Esophagus muscularis mucosa (tissue), 4 donors: ENCODE measurements around the gene PTCRA. TPM values are rescaled to one million over a fixed set of nuclear protein-coding genes. Genes with fewer than 3 reads are reported as not detected.

Experiments used
- DNase-seq: peaks from one replicate; pipeline ENCODE4 v3.0.0-alpha.2; 2017; ENCODE audit errors: extremely low spot score
- H3K27ac ChIP-seq, 4 donors: fragments of 200-600 bp; sonication (generic); replicated peaks in 1 of 4; 1 replicate in 3 of 4; 2 replicates in 1 of 4; pipeline ENCODE4 v1.5.1; 2016 to 2019; ENCODE audit warnings: mild to moderate bottlenecking in 1 of 4
- H3K27me3 ChIP-seq, 4 donors: fragments of 200-600 bp; sonication (generic); one replicate each; pipeline versions ENCODE4 v1.5.1 to v1.6.0; 2016 to 2019
- H3K36me3 ChIP-seq, 4 donors: fragments of 200-600 bp; sonication (generic); one replicate each; pipeline ENCODE4 v1.5.1; 2016 to 2019
- H3K4me1 ChIP-seq, 4 donors: fragments of 200-600 bp; sonication (generic); one replicate each; pipeline ENCODE4 v1.5.1; 2016 to 2019
- H3K4me3 ChIP-seq, 4 donors: fragments of 200-600 bp; sonication (generic); 1 replicate in 2 of 4; 2 replicates in 2 of 4; pipeline ENCODE4 v1.5.1; 2016 to 2019; ENCODE audit warnings: mild to moderate bottlenecking in 4 of 4, moderate library complexity in 1 of 4
- H3K9me3 ChIP-seq, 4 donors: fragments of 200-600 bp; sonication (generic); 1 replicate in 3 of 4; 2 replicates in 1 of 4; pipeline ENCODE4 v1.5.1; 2016 to 2019
- CTCF ChIP-seq, 3 experiments: fragments of 200-600 bp in 2 of 3; fragments of 450-650 bp in 1 of 3; sonication (generic) in 2 of 3; IDR thresholded peaks; one replicate each; pipeline ENCODE4 v1.5.1; 2017 to 2019; ENCODE audit warnings: antibody characterized with exemption in 3 of 3, mild to moderate bottlenecking in 2 of 3, moderate library complexity in 1 of 3
- EP300 ChIP-seq: sonication (generic); formaldehyde crosslinking; IDR thresholded peaks from one replicate; pipeline ENCODE4 v1.6.1; 2017; ENCODE audit warnings: antibody characterized with exemption
- POLR2A ChIP-seq: fragments of 450-650 bp; IDR thresholded peaks from one replicate; pipeline ENCODE4 v1.6.1; 2017; ENCODE audit warnings: antibody characterized with exemption, moderate library complexity, mild to moderate bottlenecking, low read depth
- POLR2AphosphoS5 ChIP-seq, 2 donors: sonication (generic); formaldehyde crosslinking; IDR thresholded peaks; one replicate each; pipeline ENCODE4 v1.6.1; 2017; ENCODE audit warnings: antibody characterized with exemption in 2 of 2
- WGBS: methylation state at CpG from one replicate; pipeline ENCODE4 v1.1.5; 2018; 5-methylcytosine and 5-hydroxymethylcytosine counted together
- intact Hi-C: fragments of 100-400 bp; cut with DNase I; formaldehyde crosslinking; loops from one replicate; pipeline ENCODE4 v1.15.1; 2023
- total RNA-seq, 4 donors: library from RNA; depleted of rRNA; stranded (reverse); fragments of >200 nt; gene quantifications; one replicate each; pipeline versions ENCODE4 v1.1.0 to v1.2.1, GENCODE V29; 2016

The PTCRA gene
- total RNA-seq, 4 donors from 2014 or later = 0.50 TPM; not detected in 3

GRCh38 chr6:42958125-42958524 lies 42.3 kb downstream of the PTCRA start:
- Histone ChIP-seq H3K9me3 (no peaks in the 10 kb centered on the region), H3K27ac (no peak overlapping the region)
- 87% methylated on average over 8 of the region's 8 CpGs for WGBS

GRCh38 chr6:42959917-42960242 lies 44.0 kb downstream of the PTCRA start:
- WGBS = 50% methylated on average over 13 of the region's 13 CpGs
- no peak overlapping the region for H3K27ac ChIP-seq
- TF ChIP-seq POLR2A (no peak), EP300 (no peak), CTCF (IDR thresholded peaks at IDR 0.05) (no peak), POLR2AphosphoS5 (IDR thresholded peaks at IDR 0.05) (no peak)
- DNase-seq = no peak
- intact Hi-C loops = no loop called here
- H3K4me1 ChIP-seq = peaks cover 9 to 22% (median 20%) of the 10 kb centered on the region in 4 donors
- H3K4me3 ChIP-seq = peak overlapping the region; percentile 54 to 61 (median 59)
- H3K9me3 ChIP-seq = no peaks in the 10 kb centered on the region
- peaks cover 9 to 31% (median 29%) of the 10 kb centered on the region in 4 donors for H3K36me3 ChIP-seq
- H3K27me3 ChIP-seq = no peaks in the 10 kb centered on the region

More at GRCh38 chr6:42958125-42958524, 42.3 kb downstream of the PTCRA start:
- Histone ChIP-seq H3K4me1 (peaks cover 9 to 22% (median 20%) of the 10 kb centered on the region in 4 donors), H3K36me3 (peaks cover 0 to 14% (median 12%) of the 10 kb centered on the region in 4 donors), H3K4me3 (no peak overlapping the region), H3K27me3 (no peaks in the 10 kb centered on the region)
- no peak for DNase-seq
- intact Hi-C loops = no loop called here
- TF ChIP-seq EP300 = no peak
- no peak for TF ChIP-seq POLR2AphosphoS5 (IDR thresholded peaks at IDR 0.05)
- no peak for TF ChIP-seq CTCF (IDR thresholded peaks at IDR 0.05)
- TF ChIP-seq POLR2A = no peak

GRCh38 chr6:42960243-42961019 lies 44.6 kb downstream of the PTCRA start, which contains the start of gene GNMT:
Gene GNMT, plus strand, starts transcription at chr6:42960754. Its CDS starts 14 bp downstream, at chr6:42960768.
- H3K4me3 ChIP-seq = peak within 1 kb of the TSS; percentile 54 to 61 (median 59)
- intact Hi-C loops = no loop called here
- no peak for DNase-seq
- H3K27ac ChIP-seq = peak within 1 kb of the TSS in 2 of 4 donors; percentile 33 to 47
- peaks cover 9 to 22% (median 20%) of the 10 kb centered on the region in 4 donors for H3K4me1 ChIP-seq
- H3K9me3 ChIP-seq = no peaks in the 10 kb centered on the region
- no peaks in the 10 kb centered on the region for H3K27me3 ChIP-seq
- 7% methylated on average over 38 of the region's 62 CpGs for WGBS
- TF ChIP-seq POLR2A (no peak), POLR2AphosphoS5 (IDR thresholded peaks at IDR 0.05) (peak in 1 of 2 donors; percentile 41)
- H3K36me3 ChIP-seq = peaks cover 13 to 37% (median 34%) of the 10 kb centered on the region in 4 donors

- intact Hi-C loops = no loop called here
- no peaks in the 10 kb centered on the region for H3K9me3 ChIP-seq
- WGBS = 29% methylated on average over 13 of the region's 15 CpGs
- no peak for TF ChIP-seq EP300
- TF ChIP-seq POLR2AphosphoS5 (IDR thresholded peaks at IDR 0.05) = no peak
- TF ChIP-seq CTCF (IDR thresholded peaks at IDR 0.05) = no peak
- no peak for TF ChIP-seq POLR2A
- no peak for DNase-seq
- H3K4me1 ChIP-seq = peaks cover 9 to 22% (median 20%) of the 10 kb centered on the region in 4 donors
- H3K27me3 ChIP-seq = no peaks in the 10 kb centered on the region
- H3K4me3 ChIP-seq = peak overlapping the region; percentile 54 to 61 (median 59)
- peaks cover 17 to 43% (median 40%) of the 10 kb centered on the region in 4 donors for H3K36me3 ChIP-seq
- peak overlapping the region in 2 of 4 donors; percentile 33 to 47 for H3K27ac ChIP-seq
These were observed 45.2 kb downstream of the PTCRA start for GRCh38 chr6:42961020-42961470.

- H3K9me3 ChIP-seq = no peaks in the 10 kb centered on the region
- peaks cover 24 to 53% (median 49%) of the 10 kb centered on the region in 4 donors for H3K36me3 ChIP-seq
- peaks cover 9 to 22% (median 20%) of the 10 kb centered on the region in 4 donors for H3K4me1 ChIP-seq
- TF ChIP-seq POLR2AphosphoS5 (IDR thresholded peaks at IDR 0.05) = no peak
- TF ChIP-seq CTCF (IDR thresholded peaks at IDR 0.05) = no peak
- TF ChIP-seq EP300 = no peak
- no peak for TF ChIP-seq POLR2A
- no peaks in the 10 kb centered on the region for H3K27me3 ChIP-seq
- no peak overlapping the region for H3K27ac ChIP-seq
- intact Hi-C loops = no loop called here
- no peak overlapping the region for H3K4me3 ChIP-seq
- WGBS = 92% methylated on average over 12 of the region's 12 CpGs
- no peak for DNase-seq
These were observed 46.2 kb downstream of the PTCRA start for GRCh38 chr6:42962096-42962495.
